HEK293T (cell line): ENCODE measurements around the gene LMCD1.
"Not testable (repeated sequence)": the region's sequence is repeated elsewhere in the genome, so short reads cannot be mapped to it uniquely, and the experiment has no call there.

Experiments used
- CTCF ChIA-PET: fragments of 350-600 bp; formaldehyde crosslinking; extraction: SDS; loops from one replicate; lab custom pipeline; 2021; ENCODE audit warnings: antibody characterized with exemption, inconsistent platforms; lab: Yijun Ruan, JAX
- POLR2A ChIA-PET: fragments of 350-600 bp; formaldehyde crosslinking; extraction: SDS; loops from one replicate; lab custom pipeline; 2020; ENCODE audit warnings: antibody characterized with exemption, inconsistent platforms; lab: Yijun Ruan, JAX
- DNase-seq: peaks from one replicate; pipeline ENCODE4 v3.0.0; 2012; ENCODE audit warnings: mixed read lengths; ENCODE audit errors: extremely low spot score
- ARNT ChIP-seq: fragments of 450-650 bp; IDR thresholded peaks from 2 replicates; pipeline ENCODE4 v1.6.1; 2017; ENCODE audit warnings: mild to moderate bottlenecking
- BHLHE40 ChIP-seq: fragments of 450-650 bp; IDR thresholded peaks from 2 replicates; pipeline ENCODE4 v1.6.1; 2016; ENCODE audit warnings: mild to moderate bottlenecking, moderate library complexity, borderline replicate concordance
- CTBP1 ChIP-seq: fragments of 450-650 bp; IDR thresholded peaks from 2 replicates; pipeline ENCODE4 v1.6.1; 2016; ENCODE audit warnings: borderline replicate concordance
- ELF4 ChIP-seq: fragments of 450-650 bp; IDR thresholded peaks from 2 replicates; pipeline ENCODE4 v1.6.1; 2017; ENCODE audit warnings: antibody characterized with exemption
- FOXA1 ChIP-seq: fragments of 450-650 bp; IDR thresholded peaks from 2 replicates; pipeline ENCODE4 v1.6.1; 2016; ENCODE audit warnings: mild to moderate bottlenecking
- FOXK2 ChIP-seq: fragments of 450-650 bp; IDR thresholded peaks from 2 replicates; pipeline ENCODE4 v1.6.1; 2016; ENCODE audit warnings: mild to moderate bottlenecking
- FOXM1 ChIP-seq: fragments of 450-650 bp; IDR thresholded peaks from 2 replicates; pipeline ENCODE4 v1.6.1; 2017; ENCODE audit warnings: mild to moderate bottlenecking, borderline replicate concordance
- HDGF ChIP-seq: fragments of 450-650 bp; IDR thresholded peaks from 2 replicates; pipeline ENCODE4 v1.6.1; 2017; ENCODE audit warnings: antibody characterized with exemption, borderline replicate concordance
- L3MBTL2 ChIP-seq: fragments of 450-650 bp; conservative IDR thresholded peaks from 2 replicates; pipeline ENCODE4 v1.6.1; 2016; ENCODE audit warnings: mild to moderate bottlenecking
- LEF1 ChIP-seq: fragments of 450-650 bp; IDR thresholded peaks from 2 replicates; pipeline ENCODE4 v1.6.1; 2017; ENCODE audit warnings: mild to moderate bottlenecking, borderline replicate concordance
- NFRKB ChIP-seq: fragments of 450-650 bp; IDR thresholded peaks from 2 replicates; pipeline ENCODE4 v1.6.1; 2016; ENCODE audit warnings: mild to moderate bottlenecking, moderate library complexity
- SP1 ChIP-seq: fragments of 450-650 bp; IDR thresholded peaks from 2 replicates; pipeline ENCODE4 v1.6.1; 2017
- SUZ12 ChIP-seq: fragments of 450-650 bp; IDR thresholded peaks from 2 replicates; pipeline ENCODE4 v1.6.1; 2016; ENCODE audit warnings: mild to moderate bottlenecking
- TARDBP ChIP-seq: fragments of 450-650 bp; IDR thresholded peaks from 2 replicates; pipeline ENCODE4 v1.6.1; 2016
- ZNF384 ChIP-seq: fragments of 450-650 bp; IDR thresholded peaks from 2 replicates; pipeline ENCODE4 v1.6.1; 2016
- TF ChIP-seq, protein P1 (sequence below): fragments of 450-650 bp; IDR thresholded peaks from 2 replicates; pipeline ENCODE4 v1.6.1; 2016

Gene LMCD1

DNA sequence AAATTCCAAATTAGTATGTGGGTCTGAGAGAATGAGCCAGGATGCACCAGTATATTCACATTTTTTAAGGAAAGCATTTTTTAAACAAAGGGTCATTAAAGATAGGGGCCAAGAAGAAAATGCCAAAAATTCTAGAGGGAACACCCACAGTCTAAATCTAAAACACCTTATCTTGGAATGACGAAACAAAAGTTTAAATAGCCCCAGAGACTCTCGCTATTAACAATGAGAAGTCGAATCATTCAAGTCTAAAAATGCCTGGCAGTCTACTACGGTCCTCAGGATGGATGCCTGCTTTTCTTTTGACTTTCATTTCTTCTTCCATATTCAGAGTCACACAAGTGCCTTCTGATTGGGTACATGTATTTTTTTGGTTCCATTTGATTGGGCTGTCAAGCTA, 76.7 kb downstream of the LMCD1 start:
- DNase-seq: no peak
- POLR2A ChIA-PET: no interaction called here
- CTCF ChIA-PET: no interaction called here
- TF ChIP-seq TARDBP (no peak), SUZ12 (no peak), CTBP1 (no peak), ZNF384 (no peak), HDGF (no peak)

DNA sequence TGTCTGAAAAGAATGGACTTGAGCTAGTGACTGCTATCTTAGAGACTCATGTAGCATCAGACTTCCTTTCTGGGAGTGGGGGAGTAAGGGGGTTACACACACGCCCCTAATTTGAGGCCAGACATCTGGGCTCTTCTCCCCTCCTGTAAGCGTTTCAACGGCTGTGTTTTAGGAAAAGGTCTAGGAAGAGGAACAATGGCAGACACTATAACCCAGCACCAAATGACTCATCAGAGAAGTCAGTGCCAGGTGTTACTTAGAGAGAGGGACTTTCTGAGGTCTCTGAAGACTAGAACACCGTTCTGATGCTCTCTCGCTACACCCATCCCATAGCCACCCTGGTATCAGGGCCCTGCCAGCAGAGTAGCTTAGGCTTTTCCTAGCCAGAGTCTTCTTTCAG, 77.5 kb downstream of the LMCD1 start:
- TF ChIP-seq FOXA1 (no peak), ELF4 (no peak), FOXK2 (no peak), FOXM1 (no peak), L3MBTL2 (no peak)
- CTCF ChIA-PET: no interaction called here
- DNase-seq: no peak
- POLR2A ChIA-PET: no interaction called here

DNA sequence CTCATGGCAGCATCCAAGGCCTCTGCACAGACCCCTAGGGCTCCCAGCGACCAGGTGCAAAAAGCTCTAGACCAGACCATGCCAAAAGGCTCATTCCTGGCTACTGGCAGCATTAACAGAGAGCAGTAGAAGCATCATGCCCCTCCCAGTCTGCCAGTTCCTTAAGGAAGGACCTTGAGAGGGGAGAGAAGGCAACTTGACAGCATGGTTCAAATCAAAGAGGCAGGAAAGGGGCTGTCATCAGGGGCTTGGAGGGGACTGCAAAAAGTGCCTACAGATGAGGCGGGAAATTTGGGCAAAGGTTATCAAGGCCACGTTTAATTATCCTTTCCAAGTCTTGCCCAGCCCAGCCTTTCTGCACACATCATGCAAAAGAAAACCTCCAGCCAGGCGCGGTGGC, 78.3 kb downstream of the LMCD1 start:
- POLR2A ChIA-PET: no interaction called here
- DNase-seq: no peak
- CTCF ChIA-PET: no interaction called here
- TF ChIP-seq FOXA1 (no peak), SP1 (no peak), ARNT (no peak), L3MBTL2 (no peak), SUZ12 (no peak), BHLHE40 (no peak)

DNA sequence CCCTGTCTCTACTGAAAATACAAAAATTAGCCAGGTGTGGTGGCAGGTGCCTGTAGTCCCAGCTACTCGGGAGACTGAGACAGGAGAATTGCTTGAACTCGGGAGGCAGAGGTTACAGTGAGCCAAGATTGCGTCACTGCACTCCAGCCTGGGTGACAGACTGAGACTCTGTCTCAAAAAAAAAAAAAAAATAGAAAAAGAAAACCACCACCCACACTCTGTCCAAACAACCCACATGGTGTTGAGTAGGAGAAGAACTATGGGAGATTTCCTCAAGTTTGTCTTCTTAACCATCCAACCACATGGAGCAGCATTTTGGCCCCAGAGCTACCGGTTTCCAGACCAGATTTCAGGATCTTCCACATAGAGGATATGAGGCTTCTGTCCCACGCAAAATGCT, 78.8 kb downstream of the LMCD1 start:
- POLR2A ChIA-PET, CTCF ChIA-PET, DNase-seq: not testable (repeated sequence)

DNA sequence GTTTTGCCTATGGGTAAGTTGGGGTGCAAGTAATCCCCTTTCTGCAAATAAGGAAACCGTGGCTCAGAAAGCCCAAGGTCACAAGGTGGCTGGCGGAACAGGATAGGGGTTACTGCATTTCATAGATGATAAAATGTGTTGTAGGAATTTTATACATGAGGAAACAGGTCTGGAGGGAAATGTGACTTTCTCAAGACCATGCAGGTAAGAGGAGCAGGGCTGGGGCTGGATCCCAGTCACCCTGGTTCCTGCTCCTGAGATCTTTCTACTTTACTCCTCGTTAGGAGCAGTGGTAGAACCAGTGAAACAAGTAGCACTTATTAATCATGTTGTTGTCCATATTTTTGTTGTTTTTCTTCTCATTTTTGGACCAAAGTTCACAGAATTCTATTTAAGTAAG, 79.8 kb downstream of the LMCD1 start:
- DNase-seq: no peak
- ChIA-PET POLR2A (no interaction called here), CTCF (no interaction called here)
- no peak for TF ChIP-seq FOXA1
- TF ChIP-seq ELF4: no peak
- no peak for TF ChIP-seq CTBP1
- TF ChIP-seq ARNT: no peak
- no peak for TF ChIP-seq LEF1
- no peak for TF ChIP-seq FOXM1
- no peak for TF ChIP-seq ZNF384
- no peak for TF ChIP-seq L3MBTL2
- TF ChIP-seq NFRKB: no peak
- no peak for TF ChIP-seq BHLHE40
- TF ChIP-seq, protein P1, sequence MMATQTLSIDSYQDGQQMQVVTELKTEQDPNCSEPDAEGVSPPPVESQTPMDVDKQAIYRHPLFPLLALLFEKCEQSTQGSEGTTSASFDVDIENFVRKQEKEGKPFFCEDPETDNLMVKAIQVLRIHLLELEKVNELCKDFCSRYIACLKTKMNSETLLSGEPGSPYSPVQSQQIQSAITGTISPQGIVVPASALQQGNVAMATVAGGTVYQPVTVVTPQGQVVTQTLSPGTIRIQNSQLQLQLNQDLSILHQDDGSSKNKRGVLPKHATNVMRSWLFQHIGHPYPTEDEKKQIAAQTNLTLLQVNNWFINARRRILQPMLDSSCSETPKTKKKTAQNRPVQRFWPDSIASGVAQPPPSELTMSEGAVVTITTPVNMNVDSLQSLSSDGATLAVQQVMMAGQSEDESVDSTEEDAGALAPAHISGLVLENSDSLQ: no peak
- no peak for TF ChIP-seq SUZ12

DNA sequence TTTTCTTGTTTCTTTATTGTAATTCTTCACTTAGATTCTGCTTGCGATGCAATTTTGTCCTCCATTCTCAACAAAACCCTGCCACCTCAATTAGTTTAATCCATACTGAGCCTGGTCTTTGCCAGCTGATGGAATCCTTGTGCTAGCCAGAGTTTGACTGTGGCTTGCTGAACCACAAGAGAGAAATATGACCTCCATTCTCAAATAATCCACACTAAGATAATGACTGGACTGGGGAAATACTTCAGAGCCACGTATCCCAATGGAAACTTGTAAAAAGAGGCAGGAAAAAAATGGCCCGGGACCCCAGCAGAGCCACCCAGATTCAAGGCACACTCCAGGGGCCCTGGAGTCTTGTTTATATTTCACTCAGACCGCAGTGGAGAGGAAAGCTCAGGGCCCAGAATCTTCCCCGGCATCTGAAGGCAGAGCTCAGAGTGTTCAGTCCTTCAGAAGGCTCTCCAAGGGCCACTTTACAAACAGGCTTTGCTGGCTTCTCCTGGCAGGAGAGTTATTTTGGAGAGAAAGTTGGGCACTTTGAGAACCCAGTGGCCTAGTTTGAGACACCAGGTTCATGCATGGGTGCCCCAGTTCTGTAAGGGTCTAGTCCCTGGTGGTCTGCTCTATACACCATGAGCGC, 80.3 kb downstream of the LMCD1 start:
- CTCF ChIA-PET: no interaction called here
- POLR2A ChIA-PET: no interaction called here
- no peak for DNase-seq
- TF ChIP-seq FOXA1 (no peak), LEF1 (no peak), TARDBP (no peak), HDGF (no peak)

DNA sequence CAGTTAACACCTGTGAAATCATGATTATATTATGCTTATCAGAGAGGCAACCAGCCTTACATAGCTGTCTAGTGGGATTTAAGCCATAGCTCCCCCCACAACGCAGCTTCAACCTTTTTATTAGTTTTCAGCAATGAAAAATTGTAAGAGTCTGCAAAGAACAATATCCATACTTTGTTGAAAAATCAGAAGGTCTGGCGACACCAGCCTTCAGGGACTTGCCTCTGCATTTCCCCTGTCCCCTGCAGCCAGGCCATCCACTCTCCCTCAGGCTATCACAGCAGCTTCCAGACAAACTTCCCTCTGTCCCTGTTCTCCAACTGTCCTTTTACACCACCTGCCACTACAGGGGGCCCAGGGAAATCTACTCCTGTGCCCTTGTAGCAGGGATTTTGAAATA, 83.0 kb downstream of the LMCD1 start:
- ChIA-PET POLR2A (no interaction called here), CTCF (no interaction called here)
- no peak for DNase-seq
- TF ChIP-seq L3MBTL2 (no peak), ELF4 (no peak), SUZ12 (no peak), BHLHE40 (no peak), NFRKB (no peak), ARNT (no peak)

DNA sequence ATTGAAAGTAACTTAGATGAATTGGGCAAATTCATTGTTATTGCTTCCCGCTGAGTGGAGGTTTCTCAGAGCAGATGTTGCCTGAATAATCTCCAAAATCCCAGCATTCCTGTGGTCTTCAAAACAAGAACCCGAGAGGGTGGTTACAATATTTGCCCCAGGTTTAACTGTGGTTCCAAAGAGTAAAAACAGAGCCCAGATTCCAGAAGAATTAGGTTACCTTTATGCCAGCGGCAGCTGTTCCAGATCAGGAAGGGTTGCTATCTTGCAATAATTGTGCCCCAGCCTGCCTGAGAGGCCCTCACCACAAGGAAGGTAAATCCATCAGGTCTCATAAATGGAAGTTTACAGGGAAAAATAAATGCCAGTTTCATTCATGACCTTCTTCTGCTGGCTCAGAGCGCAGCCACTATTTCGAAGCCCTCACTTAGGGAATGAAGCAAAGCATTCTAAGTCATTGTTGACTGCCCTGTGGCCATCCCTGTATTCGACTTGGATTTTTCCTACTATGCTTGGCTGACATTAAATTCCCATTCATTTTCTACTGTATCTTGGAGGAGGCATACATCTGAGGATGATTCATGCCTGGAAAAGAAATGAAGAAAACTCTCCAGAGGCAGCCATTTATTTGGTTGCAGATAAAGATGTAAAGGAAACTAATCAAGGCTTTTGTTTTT, 88.4 kb downstream of the LMCD1 start:
- TF ChIP-seq FOXK2: 0 out of 2 replicates have a peak, but pooled peaks have one; percentile 3
- peak; percentile 46; the same call in 1 of the 2 replicates for TF ChIP-seq NFRKB
- no peak for TF ChIP-seq CTBP1
- peak; percentile 57 for TF ChIP-seq L3MBTL2
- TF ChIP-seq ELF4: peak; percentile 71
- ChIA-PET POLR2A (no interaction called here), CTCF (no interaction called here)
- no peak for DNase-seq
